ENCODE results near the gene RTTN. TPM values are rescaled to one million over a fixed set of nuclear protein-coding genes. Genes with fewer than 3 reads are reported as not detected.

Gene RTTN
- total RNA-seq, 1 experiment from 2014 or later = 21.5 TPM

- ATAC-seq (no peak), DNase-seq (ENCODE audit: low spot score) (no peak)
- H3K27me3 Mint-ChIP-seq (ENCODE audit: low read depth) = no peaks in the 10 kb centered on the region
- no peak overlapping the region for H3K4me3 Mint-ChIP-seq
- H3K36me3 Mint-ChIP-seq = no peaks in the 10 kb centered on the region
- H3K9me3 Mint-ChIP-seq = no peaks in the 10 kb centered on the region
- H3K27ac Mint-ChIP-seq = no peak overlapping the region
- CTCF ChIA-PET = no interaction called here
- TF ChIP-seq CREB1 (CRISPR knock-in tag; IDR thresholded peaks at IDR 0.05) (no peak), ESRRA (CRISPR knock-in tag; IDR thresholded peaks at IDR 0.05; ENCODE audit: borderline replicate concordance) (no peak), ATF6 (CRISPR knock-in tag; IDR thresholded peaks at IDR 0.05) (no peak), ZNF232 (CRISPR knock-in tag; IDR thresholded peaks at IDR 0.05) (no peak), USF2 (CRISPR knock-in tag; IDR thresholded peaks at IDR 0.05) (no peak), ETV6 (CRISPR knock-in tag; IDR thresholded peaks at IDR 0.05) (no peak), NR2C2 (CRISPR knock-in tag; IDR thresholded peaks at IDR 0.05) (no peak), EMX1 (CRISPR knock-in tag; IDR thresholded peaks at IDR 0.05) (no peak), ZSCAN18 (CRISPR knock-in tag; IDR thresholded peaks at IDR 0.05) (no peak), FOXJ3 (CRISPR knock-in tag; IDR thresholded peaks at IDR 0.05; ENCODE audit: borderline replicate concordance) (no peak), ZNF317 (CRISPR knock-in tag; IDR thresholded peaks at IDR 0.05; ENCODE audit: borderline replicate concordance, low read depth) (no peak)
- TF ChIP-seq, protein P1, sequence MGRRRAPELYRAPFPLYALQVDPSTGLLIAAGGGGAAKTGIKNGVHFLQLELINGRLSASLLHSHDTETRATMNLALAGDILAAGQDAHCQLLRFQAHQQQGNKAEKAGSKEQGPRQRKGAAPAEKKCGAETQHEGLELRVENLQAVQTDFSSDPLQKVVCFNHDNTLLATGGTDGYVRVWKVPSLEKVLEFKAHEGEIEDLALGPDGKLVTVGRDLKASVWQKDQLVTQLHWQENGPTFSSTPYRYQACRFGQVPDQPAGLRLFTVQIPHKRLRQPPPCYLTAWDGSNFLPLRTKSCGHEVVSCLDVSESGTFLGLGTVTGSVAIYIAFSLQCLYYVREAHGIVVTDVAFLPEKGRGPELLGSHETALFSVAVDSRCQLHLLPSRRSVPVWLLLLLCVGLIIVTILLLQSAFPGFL (CRISPR knock-in tag; IDR thresholded peaks at IDR 0.05; ENCODE audit: borderline replicate concordance) = no peak
- TF ChIP-seq, protein P2, sequence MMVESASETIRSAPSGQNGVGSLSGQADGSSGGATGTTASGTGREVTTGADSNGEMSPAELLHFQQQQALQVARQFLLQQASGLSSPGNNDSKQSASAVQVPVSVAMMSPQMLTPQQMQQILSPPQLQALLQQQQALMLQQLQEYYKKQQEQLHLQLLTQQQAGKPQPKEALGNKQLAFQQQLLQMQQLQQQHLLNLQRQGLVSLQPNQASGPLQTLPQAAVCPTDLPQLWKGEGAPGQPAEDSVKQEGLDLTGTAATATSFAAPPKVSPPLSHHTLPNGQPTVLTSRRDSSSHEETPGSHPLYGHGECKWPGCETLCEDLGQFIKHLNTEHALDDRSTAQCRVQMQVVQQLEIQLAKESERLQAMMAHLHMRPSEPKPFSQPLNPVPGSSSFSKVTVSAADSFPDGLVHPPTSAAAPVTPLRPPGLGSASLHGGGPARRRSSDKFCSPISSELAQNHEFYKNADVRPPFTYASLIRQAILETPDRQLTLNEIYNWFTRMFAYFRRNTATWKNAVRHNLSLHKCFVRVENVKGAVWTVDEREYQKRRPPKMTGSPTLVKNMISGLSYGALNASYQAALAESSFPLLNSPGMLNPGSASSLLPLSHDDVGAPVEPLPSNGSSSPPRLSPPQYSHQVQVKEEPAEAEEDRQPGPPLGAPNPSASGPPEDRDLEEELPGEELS (CRISPR knock-in tag; IDR thresholded peaks at IDR 0.05) = no peak
- TF ChIP-seq, protein P3, sequence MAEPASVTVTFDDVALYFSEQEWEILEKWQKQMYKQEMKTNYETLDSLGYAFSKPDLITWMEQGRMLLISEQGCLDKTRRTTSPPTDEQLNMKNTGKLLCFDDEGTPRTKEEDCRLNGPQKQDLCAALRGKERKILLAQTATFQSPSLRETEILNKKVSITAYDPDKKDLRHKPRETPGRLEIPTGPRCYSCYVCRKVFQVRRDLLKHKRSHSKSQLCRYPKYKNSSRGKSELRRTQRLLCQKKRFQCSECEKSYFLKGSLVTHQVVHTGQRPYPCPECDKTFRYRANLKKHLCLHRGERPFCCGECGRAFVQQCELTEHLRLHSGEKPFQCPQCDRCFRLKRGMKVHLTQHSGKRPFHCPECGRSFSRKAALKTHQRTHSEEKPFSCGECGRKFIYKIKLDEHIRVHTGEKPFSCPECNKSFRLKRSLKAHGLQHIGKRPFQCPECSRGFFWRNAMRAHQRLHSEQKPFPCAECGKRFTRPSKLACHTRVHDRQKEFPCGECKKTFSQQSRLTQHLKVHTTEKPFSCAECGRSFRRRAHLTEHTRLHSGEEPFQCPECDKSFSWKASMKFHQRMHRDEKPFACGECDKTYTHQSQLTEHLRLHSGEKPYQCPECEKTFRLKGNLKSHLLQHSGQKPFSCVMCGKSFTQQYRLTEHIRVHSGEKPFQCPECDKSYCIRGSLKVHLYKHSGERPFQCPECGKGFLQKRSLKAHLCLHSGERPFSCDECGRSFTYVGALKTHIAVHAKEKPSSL (CRISPR knock-in tag; conservative IDR thresholded peaks at IDR 0.05) = no peak
- TF ChIP-seq, protein P4, sequence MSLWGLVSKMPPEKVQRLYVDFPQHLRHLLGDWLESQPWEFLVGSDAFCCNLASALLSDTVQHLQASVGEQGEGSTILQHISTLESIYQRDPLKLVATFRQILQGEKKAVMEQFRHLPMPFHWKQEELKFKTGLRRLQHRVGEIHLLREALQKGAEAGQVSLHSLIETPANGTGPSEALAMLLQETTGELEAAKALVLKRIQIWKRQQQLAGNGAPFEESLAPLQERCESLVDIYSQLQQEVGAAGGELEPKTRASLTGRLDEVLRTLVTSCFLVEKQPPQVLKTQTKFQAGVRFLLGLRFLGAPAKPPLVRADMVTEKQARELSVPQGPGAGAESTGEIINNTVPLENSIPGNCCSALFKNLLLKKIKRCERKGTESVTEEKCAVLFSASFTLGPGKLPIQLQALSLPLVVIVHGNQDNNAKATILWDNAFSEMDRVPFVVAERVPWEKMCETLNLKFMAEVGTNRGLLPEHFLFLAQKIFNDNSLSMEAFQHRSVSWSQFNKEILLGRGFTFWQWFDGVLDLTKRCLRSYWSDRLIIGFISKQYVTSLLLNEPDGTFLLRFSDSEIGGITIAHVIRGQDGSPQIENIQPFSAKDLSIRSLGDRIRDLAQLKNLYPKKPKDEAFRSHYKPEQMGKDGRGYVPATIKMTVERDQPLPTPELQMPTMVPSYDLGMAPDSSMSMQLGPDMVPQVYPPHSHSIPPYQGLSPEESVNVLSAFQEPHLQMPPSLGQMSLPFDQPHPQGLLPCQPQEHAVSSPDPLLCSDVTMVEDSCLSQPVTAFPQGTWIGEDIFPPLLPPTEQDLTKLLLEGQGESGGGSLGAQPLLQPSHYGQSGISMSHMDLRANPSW (CRISPR knock-in tag; conservative IDR thresholded peaks at IDR 0.05; ENCODE audit: low read depth) = no peak
- no peaks in the 10 kb centered on the region for H3K4me1 Mint-ChIP-seq
- POLR2A ChIA-PET = no interaction called here
These were observed 81.3 kb downstream of the RTTN start for GRCh38 chr18:70124139-70124538.
